Measurements from ENCODE around the gene PGAP6. TPM values are rescaled to one million over a fixed set of nuclear protein-coding genes. Genes with fewer than 3 reads are reported as not detected.

PGAP6 gene
- total and polyA plus RNA-seq, 2 experiments from 2014 or later, result 133 to 205 TPM

GRCh38 chr16:354971-355461 lies 26.8 kb downstream of the PGAP6 start:
- Histone ChIP-seq H3K4me2 (no peak overlapping the region), H3K27me3 (no peaks in the 10 kb centered on the region), H3K4me1 (ENCODE audit: insufficient read depth) (peaks cover 11% of the 10 kb centered on the region), H3K9me3 (ENCODE audit: low read depth) (no peaks in the 10 kb centered on the region), H3K9me2 (replicated peaks; ENCODE audit: insufficient read depth) (no peaks in the 10 kb centered on the region), H3K27ac (no peak overlapping the region), H3K36me3 (replicated peaks; ENCODE audit: insufficient read depth, low read depth) (no peaks in the 10 kb centered on the region), H2AFZ (no peak overlapping the region), H4K20me1 (ENCODE audit: insufficient read depth, poor library complexity, severe bottlenecking) (peaks cover 19% of the 10 kb centered on the region), H3K79me2 (peaks cover 19% of the 10 kb centered on the region), H3K4me3 (no peak overlapping the region)
- no peak for DNase-seq (ENCODE audit: low spot score)
- TF ChIP-seq EZH2 (IDR thresholded peaks at IDR 0.05; ENCODE audit: borderline replicate concordance), result no peak
- TF ChIP-seq EZH2phosphoT487 (IDR thresholded peaks at IDR 0.05; ENCODE audit: low read depth, severe bottlenecking, unreplicated experiment), result no peak
- TF ChIP-seq, protein P1, sequence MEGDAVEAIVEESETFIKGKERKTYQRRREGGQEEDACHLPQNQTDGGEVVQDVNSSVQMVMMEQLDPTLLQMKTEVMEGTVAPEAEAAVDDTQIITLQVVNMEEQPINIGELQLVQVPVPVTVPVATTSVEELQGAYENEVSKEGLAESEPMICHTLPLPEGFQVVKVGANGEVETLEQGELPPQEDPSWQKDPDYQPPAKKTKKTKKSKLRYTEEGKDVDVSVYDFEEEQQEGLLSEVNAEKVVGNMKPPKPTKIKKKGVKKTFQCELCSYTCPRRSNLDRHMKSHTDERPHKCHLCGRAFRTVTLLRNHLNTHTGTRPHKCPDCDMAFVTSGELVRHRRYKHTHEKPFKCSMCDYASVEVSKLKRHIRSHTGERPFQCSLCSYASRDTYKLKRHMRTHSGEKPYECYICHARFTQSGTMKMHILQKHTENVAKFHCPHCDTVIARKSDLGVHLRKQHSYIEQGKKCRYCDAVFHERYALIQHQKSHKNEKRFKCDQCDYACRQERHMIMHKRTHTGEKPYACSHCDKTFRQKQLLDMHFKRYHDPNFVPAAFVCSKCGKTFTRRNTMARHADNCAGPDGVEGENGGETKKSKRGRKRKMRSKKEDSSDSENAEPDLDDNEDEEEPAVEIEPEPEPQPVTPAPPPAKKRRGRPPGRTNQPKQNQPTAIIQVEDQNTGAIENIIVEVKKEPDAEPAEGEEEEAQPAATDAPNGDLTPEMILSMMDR (IDR thresholded peaks at IDR 0.05; ENCODE audit: poor library complexity), result no peak
- 95% methylated on average over 10 of the region's 10 CpGs for WGBS (ENCODE audit: low lambda C conversion rate, missing lambda C conversion rate)

GRCh38 chr16:354291-354881 lies 27.4 kb downstream of the PGAP6 start:
- Histone ChIP-seq H3K9me3 (ENCODE audit: low read depth) (no peaks in the 10 kb centered on the region), H4K20me1 (ENCODE audit: insufficient read depth, poor library complexity, severe bottlenecking) (peaks cover 24% of the 10 kb centered on the region), H2AFZ (no peak overlapping the region), H3K27me3 (no peaks in the 10 kb centered on the region), H3K27ac (no peak overlapping the region), H3K4me2 (no peak overlapping the region), H3K4me1 (ENCODE audit: insufficient read depth) (peaks cover 11% of the 10 kb centered on the region), H3K36me3 (replicated peaks; ENCODE audit: insufficient read depth, low read depth) (no peaks in the 10 kb centered on the region), H3K4me3 (no peak overlapping the region), H3K79me2 (peaks cover 25% of the 10 kb centered on the region), H3K9me2 (replicated peaks; ENCODE audit: insufficient read depth) (no peaks in the 10 kb centered on the region)
- DNase-seq (ENCODE audit: low spot score), result no peak
- TF ChIP-seq, protein P1 (IDR thresholded peaks at IDR 0.05; ENCODE audit: poor library complexity), result no peak
- TF ChIP-seq EZH2phosphoT487 (IDR thresholded peaks at IDR 0.05; ENCODE audit: low read depth, severe bottlenecking, unreplicated experiment) (no peak), EZH2 (IDR thresholded peaks at IDR 0.05; ENCODE audit: borderline replicate concordance) (no peak)
- 94% methylated on average over 12 of the region's 12 CpGs for WGBS (ENCODE audit: low lambda C conversion rate, missing lambda C conversion rate)

GRCh38 chr16:353404-354290 lies 28.1 kb downstream of the PGAP6 start:
- Histone ChIP-seq H3K27ac (no peak overlapping the region), H3K27me3 (no peaks in the 10 kb centered on the region), H3K9me2 (replicated peaks; ENCODE audit: insufficient read depth) (no peaks in the 10 kb centered on the region), H3K4me3 (no peak overlapping the region), H3K4me2 (peak overlapping the region; percentile 73), H3K36me3 (replicated peaks; ENCODE audit: insufficient read depth, low read depth) (no peaks in the 10 kb centered on the region), H3K4me1 (ENCODE audit: insufficient read depth) (peaks cover 11% of the 10 kb centered on the region), H3K79me2 (peaks cover 32% of the 10 kb centered on the region), H4K20me1 (ENCODE audit: insufficient read depth, poor library complexity, severe bottlenecking) (peaks cover 31% of the 10 kb centered on the region), H3K9me3 (ENCODE audit: low read depth) (no peaks in the 10 kb centered on the region), H2AFZ (no peak overlapping the region)
- TF ChIP-seq, protein P1 (IDR thresholded peaks at IDR 0.05; ENCODE audit: poor library complexity), result no peak
- TF ChIP-seq EZH2phosphoT487 (IDR thresholded peaks at IDR 0.05; ENCODE audit: low read depth, severe bottlenecking, unreplicated experiment) (no peak), EZH2 (IDR thresholded peaks at IDR 0.05; ENCODE audit: borderline replicate concordance) (no peak)
- 80% methylated on average over 21 of the region's 25 CpGs for WGBS (ENCODE audit: low lambda C conversion rate, missing lambda C conversion rate)
- DNase-seq (ENCODE audit: low spot score), result no peak

Data from hepatocyte (in vitro differentiated cells).